ENCODE measurements around the gene SUB1. TPM values are rescaled to one million over a fixed set of nuclear protein-coding genes. Genes with fewer than 3 reads are reported as not detected.

Gene SUB1
- polyA plus RNA-seq, 1 donor, result 237 TPM

DNA sequence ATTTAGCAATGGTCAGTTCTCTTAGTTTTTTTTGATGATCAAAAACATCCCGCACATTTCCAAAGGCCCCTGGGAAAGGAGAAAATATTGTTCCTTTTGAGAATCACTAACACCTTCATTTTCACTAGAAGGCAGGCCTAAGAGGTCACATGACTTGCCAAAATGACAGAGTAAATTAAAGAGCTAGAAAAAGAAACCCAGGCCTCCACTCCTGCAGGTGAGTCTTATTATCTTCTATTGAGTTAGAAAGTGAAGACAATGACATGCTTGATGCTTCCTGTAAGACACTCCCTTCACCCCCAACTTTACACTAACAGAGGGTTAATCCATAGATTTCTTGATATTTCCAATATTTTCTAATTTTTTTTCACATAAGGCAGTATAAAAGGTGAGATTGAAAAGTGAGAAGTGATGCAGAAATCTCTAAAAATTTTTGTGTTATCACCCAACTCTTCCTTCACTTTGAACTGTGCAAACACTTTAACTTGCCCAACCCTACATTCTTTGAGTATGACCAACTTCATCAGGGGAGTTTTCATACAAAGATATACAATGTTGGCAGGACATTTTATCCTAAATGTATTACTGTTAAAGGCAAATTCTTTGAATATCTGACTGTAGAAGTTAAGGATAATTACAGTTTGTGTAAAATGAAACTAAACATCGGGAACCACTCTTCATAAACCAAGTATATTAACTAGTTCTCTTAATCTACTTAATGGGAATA is 57.1 kb downstream of the SUB1 start:
- no peak overlapping the region for H3K27ac ChIP-seq (ENCODE audit: low read length)
- no CpG with 5 or more reads among the region's 2 CpGs for WGBS (ENCODE audit: insufficient coverage, low lambda C conversion rate)
- no peak overlapping the region for H3K4me3 ChIP-seq (ENCODE audit: low read length)
- no peak for DNase-seq
- H3K27me3 ChIP-seq (ENCODE audit: control insufficient read depth, insufficient read depth, low read length), result no peaks in the 10 kb centered on the region
- no peaks in the 10 kb centered on the region for H3K9me3 ChIP-seq (ENCODE audit: control insufficient read depth, low read depth, low read length)
- H3K36me3 ChIP-seq (ENCODE audit: control insufficient read depth, insufficient read depth, low read length), result no peaks in the 10 kb centered on the region
- H3K4me1 ChIP-seq (ENCODE audit: control insufficient read depth, insufficient read depth, low read length), result no peaks in the 10 kb centered on the region

DNA sequence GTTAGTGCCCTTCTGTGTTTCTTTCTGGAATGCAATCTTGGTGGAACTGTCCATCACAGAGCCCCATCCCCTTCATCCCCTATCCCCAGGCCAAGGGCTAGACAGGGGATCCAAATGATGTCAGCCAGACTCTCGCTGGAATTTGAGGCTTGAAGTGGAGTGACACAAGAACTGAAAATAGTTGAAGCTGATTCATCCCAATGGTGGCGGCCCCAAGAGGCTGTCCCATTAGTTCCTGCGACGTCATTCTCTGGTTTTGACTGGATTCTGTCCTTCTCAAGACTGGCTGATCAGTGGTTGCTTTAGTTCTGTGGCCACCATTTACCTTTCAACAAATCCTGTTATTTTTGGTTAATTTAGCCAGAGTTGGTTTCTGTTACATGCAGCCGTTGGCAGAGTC is 59.9 kb downstream of the SUB1 start:
- H3K27ac ChIP-seq (ENCODE audit: low read length), result no peak overlapping the region
- no peaks in the 10 kb centered on the region for H3K27me3 ChIP-seq (ENCODE audit: control insufficient read depth, insufficient read depth, low read length)
- no peak for DNase-seq
- H3K4me3 ChIP-seq (ENCODE audit: low read length), result no peak overlapping the region
- no peaks in the 10 kb centered on the region for H3K4me1 ChIP-seq (ENCODE audit: control insufficient read depth, insufficient read depth, low read length)
- H3K36me3 ChIP-seq (ENCODE audit: control insufficient read depth, insufficient read depth, low read length), result no peaks in the 10 kb centered on the region
- 100% methylated on average over 2 of the region's 5 CpGs for WGBS (ENCODE audit: insufficient coverage, low lambda C conversion rate)
- H3K9me3 ChIP-seq (ENCODE audit: control insufficient read depth, low read depth, low read length), result no peaks in the 10 kb centered on the region

DNA sequence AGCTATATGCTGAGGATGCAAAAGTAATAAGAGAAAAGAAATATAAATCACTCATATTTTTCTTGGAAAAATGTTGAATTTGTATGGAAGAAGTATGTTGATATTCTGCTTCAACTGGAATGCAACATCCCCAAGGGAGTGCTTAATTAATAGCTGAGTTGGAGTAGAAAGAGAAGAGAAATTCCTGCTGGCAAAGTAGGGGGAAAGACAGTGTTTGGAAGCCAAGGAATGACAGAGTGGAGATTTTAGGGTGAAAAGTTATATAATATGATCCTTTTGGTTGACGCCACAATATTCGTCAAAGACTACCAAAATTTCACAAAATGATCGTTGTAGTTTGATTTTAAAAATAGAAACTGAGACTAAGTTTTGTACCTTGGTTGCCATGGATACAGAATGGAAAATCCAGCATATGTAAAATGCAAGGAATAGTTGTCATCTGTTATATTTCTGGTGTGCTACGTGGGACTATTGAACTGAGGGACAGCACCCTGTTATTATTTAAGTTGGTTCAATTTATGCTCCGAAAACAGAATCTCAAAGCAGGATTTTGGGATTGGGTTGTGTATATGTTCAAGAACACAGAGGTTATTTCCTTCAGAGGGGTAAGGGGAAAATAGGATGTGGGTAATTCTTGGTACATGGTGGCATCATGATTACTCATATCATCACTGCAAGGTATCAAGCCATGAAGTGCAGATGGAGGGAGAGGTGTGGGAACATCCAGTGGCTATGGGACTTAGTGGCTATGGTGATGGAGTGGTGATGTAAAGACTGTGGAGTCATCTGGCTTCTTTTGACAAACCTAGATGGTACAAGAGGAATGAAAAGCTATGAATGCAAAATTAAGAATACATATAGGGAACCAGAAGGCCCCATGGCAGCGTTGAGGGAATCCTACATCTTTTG is 61.0 kb downstream of the SUB1 start:
- H3K27ac ChIP-seq (ENCODE audit: low read length), result no peak overlapping the region
- H3K27me3 ChIP-seq (ENCODE audit: control insufficient read depth, insufficient read depth, low read length), result no peaks in the 10 kb centered on the region
- no peaks in the 10 kb centered on the region for H3K4me1 ChIP-seq (ENCODE audit: control insufficient read depth, insufficient read depth, low read length)
- WGBS (ENCODE audit: insufficient coverage, low lambda C conversion rate), result 100% methylated on average over 3 of the region's 6 CpGs
- no peak overlapping the region for H3K4me3 ChIP-seq (ENCODE audit: low read length)
- no peaks in the 10 kb centered on the region for H3K9me3 ChIP-seq (ENCODE audit: control insufficient read depth, low read depth, low read length)
- H3K36me3 ChIP-seq (ENCODE audit: control insufficient read depth, insufficient read depth, low read length), result no peaks in the 10 kb centered on the region
- no peak for DNase-seq

DNA sequence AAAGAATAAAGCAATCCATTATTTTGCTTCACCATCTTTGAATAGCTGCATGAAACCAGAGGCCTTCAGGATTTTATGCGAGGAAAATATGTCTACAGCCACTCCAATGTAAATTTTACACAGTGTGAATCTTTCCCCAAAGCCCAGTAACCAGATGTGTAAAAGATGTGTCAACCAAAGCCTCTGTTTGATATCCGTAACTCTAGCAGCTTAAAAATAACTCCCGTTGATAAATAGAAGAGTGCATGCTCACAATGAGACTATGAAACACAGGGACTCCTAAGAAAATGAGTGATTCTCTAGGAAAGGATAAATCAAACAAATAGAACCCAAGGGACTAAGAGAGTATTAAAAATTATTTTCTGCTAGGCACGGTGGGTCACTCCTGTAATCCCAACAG is 65.7 kb downstream of the SUB1 start:
- no peaks in the 10 kb centered on the region for H3K4me1 ChIP-seq (ENCODE audit: control insufficient read depth, insufficient read depth, low read length)
- H3K9me3 ChIP-seq (ENCODE audit: control insufficient read depth, low read depth, low read length), result no peaks in the 10 kb centered on the region
- H3K27ac ChIP-seq (ENCODE audit: low read length), result no peak overlapping the region
- no peaks in the 10 kb centered on the region for H3K27me3 ChIP-seq (ENCODE audit: control insufficient read depth, insufficient read depth, low read length)
- no peak overlapping the region for H3K4me3 ChIP-seq (ENCODE audit: low read length)
- DNase-seq, result no peak
- 85% methylated on average over 2 of the region's 4 CpGs for WGBS (ENCODE audit: insufficient coverage, low lambda C conversion rate)
- no peaks in the 10 kb centered on the region for H3K36me3 ChIP-seq (ENCODE audit: control insufficient read depth, insufficient read depth, low read length)

DNA sequence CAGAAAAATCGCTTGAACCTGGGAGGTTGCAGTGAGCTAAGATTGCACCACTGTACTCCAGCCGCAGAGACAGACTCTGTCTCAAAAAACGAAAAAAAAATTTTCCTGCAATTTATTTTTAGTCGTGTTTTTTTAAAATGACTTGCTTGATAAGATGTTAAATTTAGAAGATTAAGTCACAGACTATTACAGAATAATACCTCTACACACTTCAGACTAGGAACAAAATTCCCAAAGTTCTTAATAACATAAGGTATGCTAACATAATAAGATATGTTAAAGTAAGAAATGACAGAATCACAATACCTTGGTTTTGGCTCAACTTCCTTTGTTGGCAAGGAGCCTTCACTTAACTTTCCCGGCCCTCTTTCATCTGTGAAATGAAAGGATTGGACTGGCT is 66.3 kb downstream of the SUB1 start:
- Histone ChIP-seq H3K9me3 (ENCODE audit: control insufficient read depth, low read depth, low read length) (no peaks in the 10 kb centered on the region), H3K27ac (ENCODE audit: low read length) (no peak overlapping the region), H3K4me1 (ENCODE audit: control insufficient read depth, insufficient read depth, low read length) (no peaks in the 10 kb centered on the region), H3K4me3 (ENCODE audit: low read length) (no peak overlapping the region), H3K27me3 (ENCODE audit: control insufficient read depth, insufficient read depth, low read length) (no peaks in the 10 kb centered on the region), H3K36me3 (ENCODE audit: control insufficient read depth, insufficient read depth, low read length) (no peaks in the 10 kb centered on the region)
- DNase-seq, result no peak
- 94% methylated on average over 2 of the region's 5 CpGs for WGBS (ENCODE audit: insufficient coverage, low lambda C conversion rate)

Other genes with a start within 250 kb of the SUB1 start
- 75.2 TPM for gene ZFR, start 140.8 kb upstream of the SUB1 start, polyA plus RNA-seq
- gene NPR3, start 125.8 kb downstream of the SUB1 start, polyA plus RNA-seq, result 9.8 TPM